Measurements from ENCODE around the gene HIVEP1.

The HIVEP1 gene

DNA sequence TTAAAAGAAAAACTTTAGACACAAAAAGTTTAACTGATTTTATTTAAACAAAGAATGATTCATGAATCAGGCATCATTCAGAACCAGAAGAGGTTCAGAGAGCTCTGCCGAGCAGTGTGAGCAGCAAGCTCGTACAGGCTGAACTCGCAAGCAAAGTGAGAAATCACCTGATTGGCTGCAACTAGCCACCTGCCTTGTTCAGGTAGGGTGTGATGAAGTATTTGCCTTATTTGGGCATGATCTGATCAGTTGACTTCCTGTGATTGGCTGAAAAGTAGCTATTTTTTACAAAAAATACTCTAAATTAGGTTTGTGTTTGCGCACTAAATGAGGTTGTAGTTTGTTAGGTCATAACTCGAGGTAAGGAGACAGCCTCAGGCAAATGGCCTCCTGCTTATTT, 80.7 kb downstream of the HIVEP1 start:
- DNase-seq (ENCODE audit: low spot score): no peak
- Histone ChIP-seq H2AFZ (ENCODE audit: low read length) (no peak overlapping the region), H3K14ac (ENCODE audit: low read length) (no peak overlapping the region), H3K9me3 (replicated peaks in 1 of 2; ENCODE audit: control insufficient read depth in 2 of 2, insufficient read depth in 1 of 2, low read depth in 1 of 2, low read length in 2 of 2) (no peaks in the 10 kb centered on the region), H3K18ac (ENCODE audit: low read length) (no peak overlapping the region), H4K91ac (ENCODE audit: low read depth, low read length, poor library complexity) (no peak overlapping the region), H3K23ac (ENCODE audit: low read depth, low read length, poor library complexity) (no peak overlapping the region), H3K4me1 (ENCODE audit: control insufficient read depth in 2 of 2, insufficient read depth in 1 of 2, low read depth in 1 of 2, low read length in 2 of 2) (peaks cover 3 to 5% of the 10 kb centered on the region in 2 donors), H2BK120ac (ENCODE audit: low read depth, low read length) (no peak overlapping the region), H2BK5ac (ENCODE audit: low read length) (no peak overlapping the region), H3K4me3 (ENCODE audit: low read length in 2 of 2) (no peak overlapping the region), H2AK5ac (ENCODE audit: low read depth, low read length) (no peak overlapping the region), H4K8ac (ENCODE audit: low read depth, low read length) (no peak overlapping the region), H2BK15ac (ENCODE audit: low read length) (no peak overlapping the region), H3K79me1 (ENCODE audit: low read depth, low read length) (peaks cover 1% of the 10 kb centered on the region), H3K4ac (ENCODE audit: low read length) (no peak overlapping the region), H3K9ac (ENCODE audit: low read depth, low read length, poor library complexity) (no peak overlapping the region), H3K4me2 (ENCODE audit: insufficient read depth, low read length, poor library complexity, severe bottlenecking) (no peak overlapping the region), H3K36me3 (replicated peaks in 1 of 2; ENCODE audit: control insufficient read depth in 2 of 2, insufficient read depth in 2 of 2, low read length in 2 of 2) (peaks cover 1 to 6% of the 10 kb centered on the region in 2 donors), H3K27ac (replicated peaks; ENCODE audit: low read length) (no peak overlapping the region), H3K27me3 (ENCODE audit: control insufficient read depth in 3 of 3, insufficient read depth in 3 of 3, low read depth in 1 of 3, low read length in 3 of 3) (no peaks in the 10 kb centered on the region), H2BK12ac (ENCODE audit: low read length) (no peak overlapping the region)
- WGBS, 2 donors (ENCODE audit: extremely low coverage in 2 of 2, insufficient read length in 2 of 2, insufficient replicate concordance in 1 of 2): no CpG with 5 or more reads among the region's 5 CpGs

DNA sequence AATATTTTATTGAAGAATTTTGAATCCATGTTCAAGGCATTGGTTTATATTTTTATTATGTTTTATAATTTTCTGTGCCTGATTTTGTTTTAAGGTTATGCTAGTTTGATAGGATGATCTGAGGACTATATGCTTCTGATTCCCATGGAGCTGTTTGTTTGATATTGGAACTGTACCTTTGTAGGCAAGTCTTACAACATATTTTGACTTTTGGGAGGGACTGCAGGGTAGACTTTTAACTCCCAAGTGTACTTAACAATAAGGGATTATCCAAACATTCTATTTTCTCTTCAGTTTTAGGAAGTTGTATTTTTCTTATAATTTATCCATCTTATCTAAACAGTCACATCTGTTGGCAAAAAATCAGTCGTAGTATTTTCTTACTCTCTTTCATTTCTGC, 82.6 kb downstream of the HIVEP1 start:
- H2BK12ac ChIP-seq (ENCODE audit: low read length): no peak overlapping the region
- no peak overlapping the region for H3K4ac ChIP-seq (ENCODE audit: low read length)
- no peak overlapping the region for H4K91ac ChIP-seq (ENCODE audit: low read depth, low read length, poor library complexity)
- no peak overlapping the region for H3K23ac ChIP-seq (ENCODE audit: low read depth, low read length, poor library complexity)
- H2BK15ac ChIP-seq (ENCODE audit: low read length): no peak overlapping the region
- no peaks in the 10 kb centered on the region for H3K27me3 ChIP-seq (ENCODE audit: control insufficient read depth in 3 of 3, insufficient read depth in 3 of 3, low read depth in 1 of 3, low read length in 3 of 3)
- no peak overlapping the region for H2AFZ ChIP-seq (ENCODE audit: low read length)
- no CpG with 5 or more reads among the region's 1 CpG for WGBS, 2 donors (ENCODE audit: extremely low coverage in 2 of 2, insufficient read length in 2 of 2, insufficient replicate concordance in 1 of 2)
- no peak overlapping the region for H2AK5ac ChIP-seq (ENCODE audit: low read depth, low read length)
- no peak overlapping the region for H3K14ac ChIP-seq (ENCODE audit: low read length)
- no peak overlapping the region for H3K18ac ChIP-seq (ENCODE audit: low read length)
- peaks cover 3 to 5% of the 10 kb centered on the region in 2 donors for H3K4me1 ChIP-seq (ENCODE audit: control insufficient read depth in 2 of 2, insufficient read depth in 1 of 2, low read depth in 1 of 2, low read length in 2 of 2)
- no peak overlapping the region for H2BK120ac ChIP-seq (ENCODE audit: low read depth, low read length)
- H3K9ac ChIP-seq (ENCODE audit: low read depth, low read length, poor library complexity): no peak overlapping the region
- H3K36me3 ChIP-seq (replicated peaks in 1 of 2; ENCODE audit: control insufficient read depth in 2 of 2, insufficient read depth in 2 of 2, low read length in 2 of 2): peaks cover 0 to 2% of the 10 kb centered on the region in 2 donors
- H3K79me1 ChIP-seq (ENCODE audit: low read depth, low read length): no peaks in the 10 kb centered on the region
- DNase-seq (ENCODE audit: low spot score): no peak
- H4K8ac ChIP-seq (ENCODE audit: low read depth, low read length): no peak overlapping the region
- H3K4me2 ChIP-seq (ENCODE audit: insufficient read depth, low read length, poor library complexity, severe bottlenecking): no peak overlapping the region
- H2BK5ac ChIP-seq (ENCODE audit: low read length): no peak overlapping the region
- no peak overlapping the region for H3K27ac ChIP-seq (replicated peaks; ENCODE audit: low read length)
- H3K9me3 ChIP-seq (replicated peaks in 1 of 2; ENCODE audit: control insufficient read depth in 2 of 2, insufficient read depth in 1 of 2, low read depth in 1 of 2, low read length in 2 of 2): no peaks in the 10 kb centered on the region
- H3K4me3 ChIP-seq (ENCODE audit: low read length in 2 of 2): no peak overlapping the region

DNA sequence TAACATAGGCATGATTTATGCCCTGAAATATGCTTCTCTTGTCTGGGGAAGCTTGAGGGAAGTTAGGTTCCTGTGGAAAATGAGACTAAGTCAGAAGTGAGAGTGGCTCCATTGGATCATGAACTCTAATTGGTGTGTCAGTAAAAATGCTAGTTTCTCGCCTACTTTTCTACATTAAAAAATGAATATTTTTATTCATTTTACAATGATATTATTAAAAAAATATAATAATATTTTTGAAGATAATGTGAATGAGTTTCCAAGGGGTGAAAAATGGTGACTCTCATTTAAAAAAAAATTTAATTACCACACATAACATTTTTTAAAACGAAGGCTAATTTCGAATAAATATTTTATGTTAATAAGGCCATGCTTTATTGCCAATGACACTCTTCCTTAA, 84.2 kb downstream of the HIVEP1 start:
- Histone ChIP-seq H3K36me3 (replicated peaks in 1 of 2; ENCODE audit: control insufficient read depth in 2 of 2, insufficient read depth in 2 of 2, low read length in 2 of 2) (peaks cover 0 to 2% of the 10 kb centered on the region in 2 donors), H3K18ac (ENCODE audit: low read length) (no peak overlapping the region), H3K27me3 (ENCODE audit: control insufficient read depth in 3 of 3, insufficient read depth in 3 of 3, low read depth in 1 of 3, low read length in 3 of 3) (no peaks in the 10 kb centered on the region), H2BK5ac (ENCODE audit: low read length) (no peak overlapping the region), H3K9ac (ENCODE audit: low read depth, low read length, poor library complexity) (no peak overlapping the region), H3K4me1 (ENCODE audit: control insufficient read depth in 2 of 2, insufficient read depth in 1 of 2, low read depth in 1 of 2, low read length in 2 of 2) (no peaks in the 10 kb centered on the region), H3K4me3 (ENCODE audit: low read length in 2 of 2) (no peak overlapping the region), H4K8ac (ENCODE audit: low read depth, low read length) (no peak overlapping the region), H2BK120ac (ENCODE audit: low read depth, low read length) (no peak overlapping the region), H3K23ac (ENCODE audit: low read depth, low read length, poor library complexity) (no peak overlapping the region), H3K14ac (ENCODE audit: low read length) (no peak overlapping the region), H2BK12ac (ENCODE audit: low read length) (no peak overlapping the region), H3K27ac (replicated peaks; ENCODE audit: low read length) (no peak overlapping the region), H2AFZ (ENCODE audit: low read length) (no peak overlapping the region), H2BK15ac (ENCODE audit: low read length) (no peak overlapping the region), H4K91ac (ENCODE audit: low read depth, low read length, poor library complexity) (no peak overlapping the region), H3K4me2 (ENCODE audit: insufficient read depth, low read length, poor library complexity, severe bottlenecking) (no peak overlapping the region), H3K9me3 (replicated peaks in 1 of 2; ENCODE audit: control insufficient read depth in 2 of 2, insufficient read depth in 1 of 2, low read depth in 1 of 2, low read length in 2 of 2) (no peaks in the 10 kb centered on the region), H3K79me1 (ENCODE audit: low read depth, low read length) (no peaks in the 10 kb centered on the region), H3K4ac (ENCODE audit: low read length) (no peak overlapping the region), H2AK5ac (ENCODE audit: low read depth, low read length) (no peak overlapping the region)
- no CpG with 5 or more reads among the region's 3 CpGs for WGBS, 2 donors (ENCODE audit: extremely low coverage in 2 of 2, insufficient read length in 2 of 2, insufficient replicate concordance in 1 of 2)
- DNase-seq (ENCODE audit: low spot score): no peak

DNA sequence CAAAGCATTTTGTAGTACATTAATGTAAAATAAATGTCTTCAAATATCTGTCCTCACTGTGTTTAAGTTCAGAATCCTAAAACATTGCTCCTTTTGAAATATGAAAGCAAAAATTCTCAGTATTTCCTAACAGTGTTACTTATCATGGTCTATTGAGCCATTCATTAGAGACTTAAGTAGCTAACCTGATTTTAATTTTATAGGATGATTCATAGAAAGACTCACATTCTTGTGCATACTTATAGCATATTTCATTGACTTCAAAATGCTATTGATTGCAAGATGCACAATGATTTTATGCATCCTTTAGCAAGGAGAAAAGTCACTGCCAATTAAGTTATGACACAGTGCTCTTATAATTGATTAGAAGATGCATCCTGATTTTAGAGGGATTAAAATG, 85.7 kb downstream of the HIVEP1 start:
- H3K23ac ChIP-seq (ENCODE audit: low read depth, low read length, poor library complexity): no peak overlapping the region
- no peak overlapping the region for H3K9ac ChIP-seq (ENCODE audit: low read depth, low read length, poor library complexity)
- H3K36me3 ChIP-seq (replicated peaks in 1 of 2; ENCODE audit: control insufficient read depth in 2 of 2, insufficient read depth in 2 of 2, low read length in 2 of 2): no peaks in the 10 kb centered on the region
- no peak overlapping the region for H3K18ac ChIP-seq (ENCODE audit: low read length)
- no peak overlapping the region for H4K91ac ChIP-seq (ENCODE audit: low read depth, low read length, poor library complexity)
- no peak overlapping the region for H2BK12ac ChIP-seq (ENCODE audit: low read length)
- H2BK120ac ChIP-seq (ENCODE audit: low read depth, low read length): no peak overlapping the region
- H3K4me3 ChIP-seq (ENCODE audit: low read length in 2 of 2): no peak overlapping the region
- no peak overlapping the region for H4K8ac ChIP-seq (ENCODE audit: low read depth, low read length)
- no peak overlapping the region for H3K4me2 ChIP-seq (ENCODE audit: insufficient read depth, low read length, poor library complexity, severe bottlenecking)
- H3K27me3 ChIP-seq (ENCODE audit: control insufficient read depth in 3 of 3, insufficient read depth in 3 of 3, low read depth in 1 of 3, low read length in 3 of 3): no peaks in the 10 kb centered on the region
- no peak overlapping the region for H3K14ac ChIP-seq (ENCODE audit: low read length)
- H3K79me1 ChIP-seq (ENCODE audit: low read depth, low read length): no peaks in the 10 kb centered on the region
- H3K27ac ChIP-seq (replicated peaks; ENCODE audit: low read length): no peak overlapping the region
- no peak overlapping the region for H2BK5ac ChIP-seq (ENCODE audit: low read length)
- no peak for DNase-seq (ENCODE audit: low spot score)
- no peaks in the 10 kb centered on the region for H3K9me3 ChIP-seq (replicated peaks in 1 of 2; ENCODE audit: control insufficient read depth in 2 of 2, insufficient read depth in 1 of 2, low read depth in 1 of 2, low read length in 2 of 2)
- no peak overlapping the region for H3K4ac ChIP-seq (ENCODE audit: low read length)
- H2BK15ac ChIP-seq (ENCODE audit: low read length): no peak overlapping the region
- no peak overlapping the region for H2AK5ac ChIP-seq (ENCODE audit: low read depth, low read length)
- no peak overlapping the region for H2AFZ ChIP-seq (ENCODE audit: low read length)
- no peaks in the 10 kb centered on the region for H3K4me1 ChIP-seq (ENCODE audit: control insufficient read depth in 2 of 2, insufficient read depth in 1 of 2, low read depth in 1 of 2, low read length in 2 of 2)

Measured in neuronal stem cell (in vitro differentiated cells).